Smooth muscle cell (in vitro differentiated cells): ENCODE results near the gene CELSR3. TPM values are rescaled to one million over a fixed set of nuclear protein-coding genes. Genes with fewer than 3 reads are reported as not detected.

Experiments
- DNase-seq: peaks from one replicate; lab custom pipeline; 2025; ENCODE audit not compliant: unreplicated experiment; lab: John Stamatoyannopoulos, UW
- H2AFZ ChIP-seq: fragments of 200-600 bp; sonication (generic); 2 replicates; pipeline ENCODE4 v1.6.0; 2016; ENCODE audit warnings: antibody characterized with exemption, low read depth, mild to moderate bottlenecking
- H3F3A ChIP-seq: fragments of 200-600 bp; sonication (generic); 2 replicates; pipeline ENCODE4 v1.6.0; 2017; ENCODE audit warnings: antibody characterized with exemption, low read depth
- H3K27ac ChIP-seq: fragments of 200-600 bp; sonication (generic); 2 replicates; pipeline ENCODE4 v1.5.1; 2016; ENCODE audit warnings: low read depth, mild to moderate bottlenecking
- H3K27me3 ChIP-seq: fragments of 200-600 bp; sonication (generic); 2 replicates; pipeline ENCODE4 v1.6.1; 2016; ENCODE audit warnings: low read depth, mild to moderate bottlenecking
- H3K36me3 ChIP-seq: fragments of 200-600 bp; sonication (generic); 2 replicates; pipeline ENCODE4 v1.5.1; 2016; ENCODE audit warnings: low read depth
- H3K4me1 ChIP-seq: fragments of 200-600 bp; sonication (generic); 2 replicates; pipeline ENCODE4 v1.5.1; 2016; ENCODE audit warnings: low read depth
- H3K4me2 ChIP-seq: fragments of 200-600 bp; sonication (generic); 2 replicates; pipeline ENCODE4 v1.6.0; 2016; ENCODE audit warnings: mild to moderate bottlenecking
- H3K4me3 ChIP-seq: fragments of 200-600 bp; sonication (generic); 2 replicates; pipeline ENCODE4 v1.5.1; 2016; ENCODE audit warnings: mild to moderate bottlenecking
- H3K79me2 ChIP-seq: fragments of 200-600 bp; sonication (generic); 2 replicates; pipeline ENCODE4 v1.6.0; 2016; ENCODE audit warnings: low read depth, mild to moderate bottlenecking
- H3K9ac ChIP-seq: fragments of 200-600 bp; sonication (generic); 2 replicates; pipeline ENCODE4 v1.6.0; 2016; ENCODE audit warnings: low read depth
- H3K9me3 ChIP-seq: fragments of 200-600 bp; sonication (generic); replicated peaks from 2 replicates; pipeline ENCODE4 v1.5.1; 2016; ENCODE audit warnings: low read depth
- H4K20me1 ChIP-seq: fragments of 200-600 bp; sonication (generic); 2 replicates; pipeline ENCODE4 v1.6.0; 2016; ENCODE audit warnings: low read depth
- CTCF ChIP-seq: fragments of 200-600 bp; sonication (generic); IDR thresholded peaks from 2 replicates; pipeline ENCODE4 v1.5.1; 2017; ENCODE audit warnings: borderline replicate concordance, mild to moderate bottlenecking, antibody characterized with exemption; ENCODE audit not compliant: insufficient read depth, poor library complexity, severe bottlenecking
- WGBS: methylation state at CpG from one replicate; pipeline ENCODE4 v1.1.7; 2016; ENCODE audit warnings: low lambda C conversion rate; 5-methylcytosine and 5-hydroxymethylcytosine counted together
- polyA plus RNA-seq: library from polyadenylated mRNA; unstranded; fragments of >200 nt; fragmentation: Nextera tagmentation; extraction: Ambion mirVana; gene quantifications from 2 replicates; pipeline ENCODE4 v1.2.1, GENCODE V29; 2016
- total RNA-seq: library from RNA; depleted of rRNA; stranded (reverse); fragments of >200 nt; gene quantifications from 2 replicates; pipeline ENCODE4 v1.2.3, GENCODE V29; 2014

The CELSR3 gene
- total and polyA plus RNA-seq, 2 experiments from 2014 or later: 1.5 to 2.5 TPM

- no peak overlapping the region for H3K4me3 ChIP-seq
- 97% methylated on average over 17 of the region's 17 CpGs for WGBS
- no peak overlapping the region for H3K9ac ChIP-seq
- no peaks in the 10 kb centered on the region for H3K36me3 ChIP-seq
- H3K9me3 ChIP-seq: no peaks in the 10 kb centered on the region
- H3K4me2 ChIP-seq: no peak overlapping the region
- H3K4me1 ChIP-seq: peaks cover 11% of the 10 kb centered on the region
- H3F3A ChIP-seq: no peaks in the 10 kb centered on the region
- H3K79me2 ChIP-seq: peaks cover 12% of the 10 kb centered on the region
- no peak for TF ChIP-seq CTCF
- no peaks in the 10 kb centered on the region for H3K27me3 ChIP-seq
- H3K27ac ChIP-seq: no peak overlapping the region
- no peak overlapping the region for H2AFZ ChIP-seq
- DNase-seq: no peak
- peaks cover 8% of the 10 kb centered on the region for H4K20me1 ChIP-seq
Observed at GRCh38 chr3:48680811-48681540, 18.3 kb upstream of the CELSR3 start.

- Histone ChIP-seq H3K9me3 (no peaks in the 10 kb centered on the region), H3K79me2 (peaks cover 8% of the 10 kb centered on the region), H3F3A (no peaks in the 10 kb centered on the region), H4K20me1 (peaks cover 8% of the 10 kb centered on the region), H3K27me3 (no peaks in the 10 kb centered on the region), H3K4me2 (no peak overlapping the region), H2AFZ (no peak overlapping the region), H3K4me1 (peaks cover 9% of the 10 kb centered on the region), H3K27ac (no peak overlapping the region), H3K36me3 (no peaks in the 10 kb centered on the region), H3K9ac (no peak overlapping the region), H3K4me3 (no peak overlapping the region)
- no peak for TF ChIP-seq CTCF
- no peak for DNase-seq
- 94% methylated on average over 20 of the region's 20 CpGs for WGBS
Observed at GRCh38 chr3:48679411-48680391, 17.0 kb upstream of the CELSR3 start.

GRCh38 chr3:48678566-48679380, 16.1 kb upstream of the CELSR3 start:
- no peaks in the 10 kb centered on the region for H3K36me3 ChIP-seq
- WGBS: 98% methylated on average over 24 of the region's 24 CpGs

More at GRCh38 chr3:48678566-48679380, 16.1 kb upstream of the CELSR3 start:
- no peak for DNase-seq
- no peaks in the 10 kb centered on the region for H3F3A ChIP-seq
- H2AFZ ChIP-seq: no peak overlapping the region
- no peaks in the 10 kb centered on the region for H3K9me3 ChIP-seq
- no peak for TF ChIP-seq CTCF
- no peak overlapping the region for H3K4me3 ChIP-seq
- H3K9ac ChIP-seq: no peak overlapping the region
- no peaks in the 10 kb centered on the region for H3K27me3 ChIP-seq
- no peaks in the 10 kb centered on the region for H3K79me2 ChIP-seq
- peaks cover 3% of the 10 kb centered on the region for H3K4me1 ChIP-seq
- H3K27ac ChIP-seq: no peak overlapping the region
- H4K20me1 ChIP-seq: peaks cover 8% of the 10 kb centered on the region
- H3K4me2 ChIP-seq: no peak overlapping the region
